ENCODE data around the gene CHD2.

DNA sequence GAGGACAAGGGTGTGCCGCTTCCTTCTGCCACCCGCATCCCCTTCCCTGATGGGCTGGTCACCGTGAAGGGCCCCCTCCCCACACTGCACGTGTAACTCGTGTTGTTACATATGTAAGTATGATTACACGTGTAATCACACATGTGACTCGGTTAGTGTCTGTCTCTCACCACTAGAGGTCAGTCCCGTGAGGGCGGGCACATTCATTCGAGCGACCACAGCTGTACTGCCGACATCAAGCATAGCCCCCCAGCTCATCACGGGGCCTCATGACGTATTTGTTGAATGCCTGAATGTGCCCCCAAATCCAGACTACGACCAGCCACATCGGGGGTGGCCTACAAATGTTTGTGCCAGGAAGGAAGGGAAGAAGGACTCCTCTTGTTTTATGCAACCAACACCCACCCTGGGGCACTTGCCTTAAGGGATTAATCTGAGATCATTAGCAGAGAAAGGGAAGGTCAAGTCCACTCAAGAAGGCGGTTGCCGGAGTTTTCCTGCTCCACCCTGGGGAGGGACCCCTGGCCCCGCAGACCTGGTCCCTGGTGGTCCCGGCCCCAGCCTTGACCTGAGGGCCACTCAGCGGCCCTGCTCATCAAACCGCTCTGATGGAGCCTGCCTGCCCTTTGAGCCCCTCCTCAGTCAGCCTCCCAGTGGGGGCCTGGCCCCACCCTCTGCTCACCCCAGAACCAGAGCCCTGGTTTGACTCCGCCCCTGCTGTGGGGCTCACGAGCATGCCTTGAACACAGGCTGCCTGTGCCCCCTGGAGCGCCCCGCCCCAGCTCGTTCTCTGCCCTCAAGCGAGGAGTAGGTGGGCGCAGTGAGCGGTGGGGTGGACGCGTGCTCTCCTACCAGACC is 136.1 kb downstream of the CHD2 start:
- TF ChIP-seq EZH2 (IDR thresholded peaks at IDR 0.05; ENCODE audit: borderline replicate concordance, low read depth, low read length, severe bottlenecking) (no peak), CTCF (IDR thresholded peaks at IDR 0.05; ENCODE audit: borderline replicate concordance, extremely low read depth, low read length, poor library complexity, severe bottlenecking) (peak; percentile 65)
